ENCODE results near the gene GPNMB. TPM values are rescaled to one million over a fixed set of nuclear protein-coding genes. Genes with fewer than 3 reads are reported as not detected.
"Not testable (repeated sequence)": the region's sequence is repeated elsewhere in the genome, so short reads cannot be mapped to it uniquely, and the experiment has no call there.

Gene GPNMB
- 10 to 100 TPM; 12.8 to 43.3 TPM for total RNA-seq

DNA sequence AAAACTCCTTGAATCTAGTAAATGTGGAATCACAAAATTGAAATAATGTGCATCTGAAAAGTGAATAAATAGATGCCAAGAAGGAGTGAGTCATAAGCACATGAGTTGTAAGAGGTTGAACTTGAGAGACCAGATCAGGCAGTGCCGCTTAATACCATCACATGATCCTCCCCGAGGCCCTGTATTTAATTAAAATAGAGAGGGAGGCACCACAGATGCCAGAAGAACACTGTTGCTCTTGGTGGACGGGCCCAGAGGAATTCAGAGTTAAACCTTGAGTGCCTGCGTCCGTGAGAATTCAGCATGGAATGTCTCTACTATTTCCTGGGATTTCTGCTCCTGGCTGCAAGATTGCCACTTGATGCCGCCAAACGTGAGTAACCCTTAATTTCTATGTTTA lies at the start of gene GPNMB:
Gene GPNMB, plus strand, starts transcription at position 221 of the 400 bp plus-strand sequence. Its CDS starts 83 bp downstream, at position 304.
- intact Hi-C loops (cut with DNase I) = no loop called here
- H3K27me3 ChIP-seq = peaks cover 19% of the 10 kb centered on the region
- H3K9me3 ChIP-seq = no peaks in the 10 kb centered on the region
- peak within 1 kb of the TSS; percentile 36 for H3K27ac ChIP-seq
- peak within 1 kb of the TSS; percentile 22 for H3K4me3 ChIP-seq
- no peaks in the 10 kb centered on the region for H3K4me1 ChIP-seq
- DNase-seq = peak; percentile 32
- H3K9ac ChIP-seq (ENCODE audit: low read depth in 2 of 2, low read length in 2 of 2) = peak within 1 kb of the TSS in 1 of 2 donors; percentile 27
- TF ChIP-seq, protein P1, sequence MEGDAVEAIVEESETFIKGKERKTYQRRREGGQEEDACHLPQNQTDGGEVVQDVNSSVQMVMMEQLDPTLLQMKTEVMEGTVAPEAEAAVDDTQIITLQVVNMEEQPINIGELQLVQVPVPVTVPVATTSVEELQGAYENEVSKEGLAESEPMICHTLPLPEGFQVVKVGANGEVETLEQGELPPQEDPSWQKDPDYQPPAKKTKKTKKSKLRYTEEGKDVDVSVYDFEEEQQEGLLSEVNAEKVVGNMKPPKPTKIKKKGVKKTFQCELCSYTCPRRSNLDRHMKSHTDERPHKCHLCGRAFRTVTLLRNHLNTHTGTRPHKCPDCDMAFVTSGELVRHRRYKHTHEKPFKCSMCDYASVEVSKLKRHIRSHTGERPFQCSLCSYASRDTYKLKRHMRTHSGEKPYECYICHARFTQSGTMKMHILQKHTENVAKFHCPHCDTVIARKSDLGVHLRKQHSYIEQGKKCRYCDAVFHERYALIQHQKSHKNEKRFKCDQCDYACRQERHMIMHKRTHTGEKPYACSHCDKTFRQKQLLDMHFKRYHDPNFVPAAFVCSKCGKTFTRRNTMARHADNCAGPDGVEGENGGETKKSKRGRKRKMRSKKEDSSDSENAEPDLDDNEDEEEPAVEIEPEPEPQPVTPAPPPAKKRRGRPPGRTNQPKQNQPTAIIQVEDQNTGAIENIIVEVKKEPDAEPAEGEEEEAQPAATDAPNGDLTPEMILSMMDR (IDR thresholded peaks at IDR 0.05) = no peak
- H3K36me3 ChIP-seq = no peaks in the 10 kb centered on the region

DNA sequence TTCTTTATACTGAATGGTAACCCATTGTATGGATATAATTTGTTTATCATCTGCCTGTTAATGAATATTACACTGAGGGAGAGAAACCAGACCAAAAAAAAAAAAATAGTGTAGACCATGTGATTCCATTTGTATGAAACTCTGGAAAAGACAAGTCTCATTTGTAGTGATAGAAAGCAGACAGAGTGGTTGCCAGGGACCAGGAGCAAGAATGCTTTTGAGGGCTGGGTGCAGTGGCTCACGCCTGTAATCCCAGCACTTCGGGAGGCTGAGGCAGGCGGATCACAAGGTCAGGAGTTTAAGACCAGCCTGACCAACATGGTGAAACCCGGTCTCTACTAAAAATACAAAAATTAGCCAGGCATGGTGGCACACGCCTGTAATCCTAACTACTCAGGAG lies 48.8 kb upstream of the GPNMB start:
- H3K36me3 ChIP-seq; H3K9ac ChIP-seq (ENCODE audit: low read depth in 2 of 2, low read length in 2 of 2); intact Hi-C loops (cut with DNase I); H3K27ac ChIP-seq; H3K9me3 ChIP-seq; DNase-seq; H3K4me1 ChIP-seq; H3K27me3 ChIP-seq; H3K4me3 ChIP-seq: not testable (repeated sequence)

DNA sequence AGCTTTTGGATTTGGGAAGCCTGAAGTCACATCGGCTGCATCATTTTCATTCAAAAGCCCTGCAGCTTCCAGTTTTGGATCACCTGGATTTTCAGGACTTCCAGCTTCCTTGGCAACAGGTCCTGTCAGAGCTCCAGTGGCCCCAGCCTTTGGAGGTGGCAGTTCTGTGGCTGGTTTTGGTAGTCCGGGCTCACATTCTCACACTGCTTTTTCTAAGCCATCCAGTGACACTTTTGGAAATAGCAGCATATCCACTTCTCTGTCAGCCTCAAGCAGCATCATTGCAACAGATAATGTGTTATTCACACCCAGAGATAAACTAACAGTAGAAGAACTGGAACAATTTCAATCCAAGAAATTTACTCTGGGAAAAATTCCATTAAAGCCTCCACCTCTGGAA lies 46.2 kb upstream of the GPNMB start:
- DNase-seq = no peak
- intact Hi-C loops (cut with DNase I) = no loop called here
- TF ChIP-seq, protein P1 (IDR thresholded peaks at IDR 0.05) = no peak

DNA sequence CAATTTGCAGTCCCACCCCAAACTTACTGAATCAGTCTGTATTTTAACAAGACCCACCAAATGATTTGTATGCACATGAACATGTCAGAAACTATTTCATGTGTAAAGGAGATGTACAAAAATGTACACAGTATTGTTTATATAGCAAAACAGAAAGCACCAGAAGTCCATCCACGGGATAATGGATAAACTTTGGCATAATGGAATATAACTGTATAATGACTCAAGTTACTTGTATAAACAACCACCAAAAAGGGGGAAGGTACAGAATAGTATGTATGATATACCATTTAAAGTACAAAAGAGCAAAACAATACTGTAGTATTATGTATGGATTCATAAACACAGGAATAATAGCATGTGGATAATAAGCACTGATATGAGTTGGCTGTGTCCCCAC lies 42.3 kb upstream of the GPNMB start:
- Histone ChIP-seq H3K4me1 (no peaks in the 10 kb centered on the region), H3K9me3 (no peaks in the 10 kb centered on the region)
- intact Hi-C loops (cut with DNase I) = no loop called here

More for the DNA sequence above, 46.2 kb upstream of the GPNMB start:
- no peak overlapping the region for H3K4me3 ChIP-seq
- H3K4me1 ChIP-seq = no peaks in the 10 kb centered on the region
- H3K27ac ChIP-seq = no peak overlapping the region
- no peaks in the 10 kb centered on the region for H3K36me3 ChIP-seq
- no peak overlapping the region for H3K9ac ChIP-seq (ENCODE audit: low read depth in 2 of 2, low read length in 2 of 2)
- H3K9me3 ChIP-seq = no peaks in the 10 kb centered on the region
- no peaks in the 10 kb centered on the region for H3K27me3 ChIP-seq

DNA sequence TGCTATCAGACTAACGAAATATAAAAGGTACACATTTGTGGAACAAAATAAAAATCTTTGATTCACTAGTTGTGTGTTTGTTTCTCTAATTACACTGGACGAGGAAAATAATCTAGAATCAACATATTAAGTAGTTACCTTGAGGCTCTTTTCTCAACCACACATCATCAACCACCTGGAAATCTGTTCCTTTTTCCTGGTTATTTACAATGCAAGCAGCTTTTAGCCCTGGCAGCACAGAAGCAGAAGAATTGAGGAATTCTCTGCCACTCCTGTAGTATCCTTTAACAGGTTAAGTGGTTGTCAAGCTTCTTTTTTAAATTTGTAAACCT lies 41.0 kb upstream of the GPNMB start:
- H3K4me3 ChIP-seq = peak overlapping the region; percentile 20
- H3K36me3 ChIP-seq = no peaks in the 10 kb centered on the region
- no peaks in the 10 kb centered on the region for H3K9me3 ChIP-seq
- H3K27ac ChIP-seq = no peak overlapping the region
- H3K9ac ChIP-seq (ENCODE audit: low read depth in 2 of 2, low read length in 2 of 2) = no peak overlapping the region
- TF ChIP-seq, protein P1 (IDR thresholded peaks at IDR 0.05) = no peak
- H3K4me1 ChIP-seq = no peaks in the 10 kb centered on the region
- DNase-seq = no peak
- intact Hi-C loops (cut with DNase I) = no loop called here
- H3K27me3 ChIP-seq = no peaks in the 10 kb centered on the region

More for the DNA sequence above, 42.3 kb upstream of the GPNMB start:
- Histone ChIP-seq H3K27ac (no peak overlapping the region), H3K9ac (ENCODE audit: low read depth in 2 of 2, low read length in 2 of 2) (no peak overlapping the region), H3K4me3 (no peak overlapping the region), H3K27me3 (no peaks in the 10 kb centered on the region), H3K36me3 (no peaks in the 10 kb centered on the region)
- TF ChIP-seq, protein P1 (IDR thresholded peaks at IDR 0.05) = no peak
- no peak for DNase-seq

DNA sequence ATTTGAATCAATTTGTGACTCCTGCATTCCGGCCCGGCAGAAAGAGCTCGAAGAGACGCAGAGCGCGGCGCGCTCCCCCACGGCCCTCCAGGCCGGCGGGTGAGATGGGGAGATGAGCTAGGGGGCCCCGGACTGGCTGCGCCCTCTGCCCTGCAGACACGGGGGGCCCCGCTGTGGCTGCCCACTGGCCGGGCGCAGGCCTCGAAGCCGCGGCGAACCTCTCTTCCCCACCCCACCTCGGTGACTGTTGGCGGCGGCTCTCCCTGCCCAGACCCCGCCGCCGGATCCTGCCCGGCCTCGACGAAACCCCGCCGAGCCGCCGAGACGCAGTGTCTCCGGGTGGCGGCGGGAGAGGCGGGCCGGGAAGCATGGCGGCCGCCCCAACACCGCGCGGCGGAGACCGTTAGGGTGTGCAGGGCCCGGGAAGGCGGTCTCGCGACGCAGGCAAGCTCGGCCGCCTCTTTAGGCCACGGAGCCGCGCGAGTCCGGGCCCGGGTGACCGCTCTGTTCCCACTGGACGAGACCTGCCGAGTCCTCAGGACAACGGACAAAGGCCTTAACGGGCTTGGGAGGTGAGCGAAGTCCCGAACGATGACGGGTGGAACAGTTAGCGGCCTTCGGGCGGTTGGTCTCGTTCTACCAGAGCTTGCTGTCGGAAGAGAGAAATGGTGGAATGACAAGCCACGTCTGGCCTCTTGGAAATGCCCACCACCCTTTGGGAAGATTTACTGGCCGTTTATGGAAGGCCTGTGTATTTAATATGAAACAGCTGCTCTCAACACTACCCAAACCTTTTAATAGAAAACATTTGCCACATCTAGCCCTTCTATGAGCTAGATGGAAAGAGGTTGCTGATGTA lies 40.4 kb upstream of the GPNMB start:
- DNase-seq = no peak
- intact Hi-C loops (cut with DNase I) = no loop called here
- TF ChIP-seq, protein P1 (IDR thresholded peaks at IDR 0.05) = no peak
- Histone ChIP-seq H3K9me3 (no peaks in the 10 kb centered on the region), H3K4me1 (no peaks in the 10 kb centered on the region), H3K36me3 (no peaks in the 10 kb centered on the region), H3K9ac (ENCODE audit: low read depth in 2 of 2, low read length in 2 of 2) (no peak overlapping the region), H3K27ac (no peak overlapping the region), H3K4me3 (peak overlapping the region; percentile 20), H3K27me3 (no peaks in the 10 kb centered on the region)
